GM12872 (cell line): ENCODE data around the gene PIK3R5.

Experiments
- TF ChIP-seq, protein P1 (sequence below): IDR thresholded peaks from 3 replicates; pipeline ENCODE4 v1.5.1; 2011; ENCODE audit warnings: low read depth, mild to moderate bottlenecking, low read length, moderate library complexity; ENCODE audit not compliant: insufficient read depth

PIK3R5 gene, protein sequence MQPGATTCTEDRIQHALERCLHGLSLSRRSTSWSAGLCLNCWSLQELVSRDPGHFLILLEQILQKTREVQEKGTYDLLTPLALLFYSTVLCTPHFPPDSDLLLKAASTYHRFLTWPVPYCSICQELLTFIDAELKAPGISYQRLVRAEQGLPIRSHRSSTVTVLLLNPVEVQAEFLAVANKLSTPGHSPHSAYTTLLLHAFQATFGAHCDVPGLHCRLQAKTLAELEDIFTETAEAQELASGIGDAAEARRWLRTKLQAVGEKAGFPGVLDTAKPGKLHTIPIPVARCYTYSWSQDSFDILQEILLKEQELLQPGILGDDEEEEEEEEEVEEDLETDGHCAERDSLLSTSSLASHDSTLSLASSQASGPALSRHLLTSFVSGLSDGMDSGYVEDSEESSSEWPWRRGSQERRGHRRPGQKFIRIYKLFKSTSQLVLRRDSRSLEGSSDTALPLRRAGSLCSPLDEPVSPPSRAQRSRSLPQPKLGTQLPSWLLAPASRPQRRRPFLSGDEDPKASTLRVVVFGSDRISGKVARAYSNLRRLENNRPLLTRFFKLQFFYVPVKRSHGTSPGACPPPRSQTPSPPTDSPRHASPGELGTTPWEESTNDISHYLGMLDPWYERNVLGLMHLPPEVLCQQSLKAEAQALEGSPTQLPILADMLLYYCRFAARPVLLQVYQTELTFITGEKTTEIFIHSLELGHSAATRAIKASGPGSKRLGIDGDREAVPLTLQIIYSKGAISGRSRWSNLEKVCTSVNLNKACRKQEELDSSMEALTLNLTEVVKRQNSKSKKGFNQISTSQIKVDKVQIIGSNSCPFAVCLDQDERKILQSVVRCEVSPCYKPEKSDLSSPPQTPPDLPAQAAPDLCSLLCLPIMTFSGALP

GRCh38 chr17:8965394-8966168, at the start of gene PIK3R5:
TSS of gene PIK3R5 (minus strand) at chr17:8965707. CDS start at chr17:8911494, 54,213 bp downstream.
- TF ChIP-seq, protein P1, sequence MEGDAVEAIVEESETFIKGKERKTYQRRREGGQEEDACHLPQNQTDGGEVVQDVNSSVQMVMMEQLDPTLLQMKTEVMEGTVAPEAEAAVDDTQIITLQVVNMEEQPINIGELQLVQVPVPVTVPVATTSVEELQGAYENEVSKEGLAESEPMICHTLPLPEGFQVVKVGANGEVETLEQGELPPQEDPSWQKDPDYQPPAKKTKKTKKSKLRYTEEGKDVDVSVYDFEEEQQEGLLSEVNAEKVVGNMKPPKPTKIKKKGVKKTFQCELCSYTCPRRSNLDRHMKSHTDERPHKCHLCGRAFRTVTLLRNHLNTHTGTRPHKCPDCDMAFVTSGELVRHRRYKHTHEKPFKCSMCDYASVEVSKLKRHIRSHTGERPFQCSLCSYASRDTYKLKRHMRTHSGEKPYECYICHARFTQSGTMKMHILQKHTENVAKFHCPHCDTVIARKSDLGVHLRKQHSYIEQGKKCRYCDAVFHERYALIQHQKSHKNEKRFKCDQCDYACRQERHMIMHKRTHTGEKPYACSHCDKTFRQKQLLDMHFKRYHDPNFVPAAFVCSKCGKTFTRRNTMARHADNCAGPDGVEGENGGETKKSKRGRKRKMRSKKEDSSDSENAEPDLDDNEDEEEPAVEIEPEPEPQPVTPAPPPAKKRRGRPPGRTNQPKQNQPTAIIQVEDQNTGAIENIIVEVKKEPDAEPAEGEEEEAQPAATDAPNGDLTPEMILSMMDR: no peak

DNA sequence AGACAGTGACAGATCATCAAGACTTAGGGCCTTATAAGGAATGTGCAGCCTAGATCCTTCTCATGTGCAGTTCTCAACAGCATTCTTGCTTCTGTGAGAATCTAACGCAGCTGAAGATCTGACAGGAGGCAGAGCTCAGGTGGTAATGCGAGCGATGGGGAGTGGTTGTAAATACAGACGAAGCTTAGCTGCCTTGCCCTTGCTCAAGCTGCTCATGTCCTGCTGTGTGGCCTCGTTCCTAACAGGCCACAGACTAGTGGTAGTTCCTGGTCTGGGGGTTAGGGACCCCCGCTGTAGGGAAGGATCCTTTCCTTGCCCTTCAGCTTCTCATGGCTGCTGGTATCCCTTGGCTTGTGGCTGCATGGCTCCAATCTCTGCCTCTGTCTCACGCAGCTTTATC, 45.5 kb upstream of the PIK3R5 start:
- TF ChIP-seq, protein P1: no peak

DNA sequence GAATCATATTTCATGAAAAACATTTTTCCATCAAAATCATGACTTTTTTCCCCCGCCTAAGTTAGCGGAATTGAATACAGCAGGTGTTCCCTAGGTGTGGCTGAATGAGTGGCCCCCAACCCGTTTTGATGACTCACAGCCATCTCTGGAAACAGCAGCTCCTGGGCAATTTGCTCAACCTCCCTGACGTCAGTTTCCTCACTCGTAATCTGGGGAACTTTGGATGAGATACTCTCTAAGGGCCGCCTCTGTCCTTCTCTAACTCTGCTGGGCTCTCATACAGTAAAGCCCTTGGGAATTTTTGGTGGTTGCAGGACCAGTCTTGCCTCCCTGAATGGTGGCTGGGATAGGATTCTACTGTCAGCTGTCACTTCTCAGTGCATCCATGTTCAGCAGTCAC, 44.2 kb upstream of the PIK3R5 start:
- TF ChIP-seq, protein P1: no peak

GRCh38 chr17:9009096-9009495, 43.6 kb upstream of the PIK3R5 start:
- TF ChIP-seq, protein P1: no peak

GRCh38 chr17:9007052-9007714, 41.7 kb upstream of the PIK3R5 start:
- TF ChIP-seq, protein P1: no peak

DNA sequence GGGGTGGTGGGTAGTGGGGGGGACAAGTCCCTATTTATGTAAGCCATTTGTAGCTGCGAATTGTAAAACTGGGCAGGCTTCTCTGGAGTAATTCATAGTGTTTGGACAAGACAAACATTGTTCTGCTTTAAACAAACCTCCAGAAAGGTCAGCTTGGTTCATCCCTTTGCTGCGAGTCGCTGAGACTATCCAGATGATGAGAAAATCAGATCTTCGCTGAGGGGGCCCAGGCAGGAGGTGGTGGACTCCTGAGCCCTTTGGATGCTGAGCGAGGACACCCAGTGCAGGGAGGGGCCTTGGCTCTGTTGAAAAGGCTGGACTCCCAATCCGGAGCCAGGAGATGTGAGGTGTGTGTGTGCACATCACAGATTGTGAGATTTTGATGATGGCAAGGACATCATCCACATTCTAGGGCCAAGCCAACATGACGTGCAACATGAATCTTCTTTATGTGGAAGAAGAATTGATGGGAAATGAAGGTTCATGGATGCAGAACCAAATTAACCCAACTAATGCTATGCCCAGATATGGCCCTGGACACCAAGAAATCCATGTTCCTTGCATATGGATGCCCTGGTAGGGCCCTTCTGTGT, 40.8 kb upstream of the PIK3R5 start:
- TF ChIP-seq, protein P1: no peak
